ENCODE measurements around the gene ECD. TPM values are rescaled to one million over a fixed set of nuclear protein-coding genes. Genes with fewer than 3 reads are reported as not detected.

Gene ECD
- total and polyA plus RNA-seq, 10 of the 15 experiments (the other 5 are each of a cell fraction or from before 2014, with no cell fraction given): 27.3 to 61.6 (median 44.0) TPM

DNA sequence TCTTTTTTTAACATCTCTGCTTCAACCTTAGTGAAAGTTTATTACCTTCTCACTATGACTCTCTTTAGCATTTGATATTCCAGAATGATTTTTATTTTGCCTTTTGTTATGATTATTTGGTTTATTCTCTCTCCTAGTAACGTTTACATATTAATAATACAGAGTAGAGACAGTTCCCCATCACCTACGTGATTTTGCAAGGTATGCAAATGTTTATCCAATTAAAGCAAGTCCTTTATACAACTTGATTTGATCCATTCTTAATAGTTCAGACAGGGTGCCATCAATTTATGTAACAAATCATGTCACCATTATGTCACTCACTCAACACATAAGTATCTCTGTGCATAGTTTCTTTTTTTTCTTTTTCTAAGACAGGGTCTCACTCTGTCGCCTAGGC lies 26.2 kb downstream of the ECD start:
- intact Hi-C loops (cut with micrococcal nuclease; ENCODE audit: unreplicated experiment): no loop called here
- POLR2A ChIA-PET: no interaction called here

DNA sequence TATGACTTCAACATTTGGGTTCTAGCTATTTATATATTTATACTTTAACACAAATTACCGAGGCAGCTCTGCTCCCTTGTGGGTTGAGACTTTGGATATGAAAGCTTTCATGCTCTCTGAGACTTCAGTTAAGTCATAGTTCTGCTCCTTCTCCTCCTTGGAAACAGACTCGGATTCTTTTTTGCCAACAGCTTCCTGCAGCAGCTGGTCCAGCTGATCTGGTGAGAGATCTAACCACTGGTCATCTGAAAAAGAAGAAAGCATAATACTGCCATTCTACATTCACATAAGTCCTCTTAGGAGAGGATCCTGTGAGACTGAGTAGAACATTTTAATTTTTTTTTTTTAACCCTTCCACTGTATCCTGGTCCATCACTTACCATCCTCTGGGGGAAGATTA lies 28.6 kb downstream of the ECD start:
- DNase-seq (ENCODE audit: low read depth, low spot score) (no peak), ATAC-seq (no peak), FAIRE-seq (no peak)
- no peak overlapping the region for H3K9ac ChIP-seq (ENCODE audit: control insufficient read depth, insufficient read depth, low read length)
- SMC1A ChIA-PET (ENCODE audit: uncharacterized antibody, unreplicated experiment): no interaction called here
- H3K27me3 ChIP-seq (replicated peaks in 1 of 2; ENCODE audit: control insufficient read depth in 2 of 2, insufficient read depth in 2 of 2, low read length in 1 of 2): no peaks in the 10 kb centered on the region
- no peak overlapping the region for H3K4me3 ChIP-seq
- CTCF ChIA-PET: interaction anchor here (0.6 to 1.7 kb wide), 4 partner anchors 19 to 765 kb away, joined by 3 to 5 read pairs (median 4); no protein-coding TSS in a partner anchor
- POLR2A ChIA-PET: interaction anchor here (0.7 to 0.8 kb wide), 3 partner anchors 13 to 487 kb away, joined by 4 to 5 read pairs (median 4); partner anchors contain the start of genes ECD and FAM149B1
- H4K20me1 ChIP-seq (ENCODE audit: control insufficient read depth, insufficient read depth): no peaks in the 10 kb centered on the region
- H3K27ac ChIP-seq (ENCODE audit: control insufficient read depth, insufficient read depth): no peak overlapping the region
- no TSS peak for BruUV-seq (replicated peaks)
- WGBS (ENCODE audit: insufficient coverage, insufficient replicate concordance, low lambda C conversion rate, missing lambda C conversion rate): 50% methylated on average over 2 of the region's 2 CpGs
- RAD21 ChIA-PET (ENCODE audit: unreplicated experiment): interaction anchor here (1.4 to 1.5 kb wide), 2 partner anchors 20 to 43 kb away, joined by 4 to 9 read pairs; partner anchors contain the start of gene P4HA1
- in situ Hi-C loops (cut with MboI): no loop called here
- no peaks in the 10 kb centered on the region for H3K79me2 ChIP-seq (ENCODE audit: control insufficient read depth, insufficient read depth, low read length)
- peaks cover 1 to 28% of the 10 kb centered on the region in 2 experiments; a peak in 2 of 4 replicates for H3K36me3 ChIP-seq (ENCODE audit: control insufficient read depth in 2 of 2, insufficient read depth in 2 of 2, low read length in 1 of 2)
- no peak overlapping the region for H2AFZ ChIP-seq (ENCODE audit: control insufficient read depth, low read depth, low read length)
- H3K9me3 ChIP-seq (replicated peaks; ENCODE audit: control insufficient read depth, insufficient read depth, low read length): no peaks in the 10 kb centered on the region
- intact Hi-C loops (cut with micrococcal nuclease; ENCODE audit: unreplicated experiment): no loop called here
- H3K4me1 ChIP-seq (ENCODE audit: control insufficient read depth, insufficient read depth, low read length): peaks cover 4% of the 10 kb centered on the region; the same call in 1 of the 2 replicates
- H3K4me2 ChIP-seq (ENCODE audit: control insufficient read depth, insufficient read depth): no peak overlapping the region
- TF ChIP-seq BHLHE40 (IDR thresholded peaks at IDR 0.05; ENCODE audit: borderline replicate concordance in 1 of 2, low read depth in 2 of 2, low read length in 1 of 2) (no peak), STAT1 (conservative IDR thresholded peaks at IDR 0.05) (no peak), FOXM1 (IDR thresholded peaks at IDR 0.05; ENCODE audit: low read depth, low read length) (no peak), ZSCAN29 (IDR thresholded peaks at IDR 0.05) (no peak), EZH2 (IDR thresholded peaks at IDR 0.05; ENCODE audit: borderline replicate concordance, control insufficient read depth, low read depth, low read length) (no peak), ZBTB4 (CRISPR knock-in tag; IDR thresholded peaks at IDR 0.05) (no peak), PKNOX1 (IDR thresholded peaks at IDR 0.05) (no peak), MEF2A (IDR thresholded peaks at IDR 0.05; ENCODE audit: insufficient read depth, low read depth, low read length) (no peak)

More for the DNA sequence above, 26.2 kb downstream of the ECD start:
- no peak for DNase-seq (ENCODE audit: low read depth, low spot score)
- in situ Hi-C loops (cut with MboI): no loop called here
- ChIA-PET RAD21 (ENCODE audit: unreplicated experiment) (no interaction called here), SMC1A (ENCODE audit: uncharacterized antibody, unreplicated experiment) (interaction anchor here (0.7 kb wide), 1 partner anchor 54 kb away, joined by 3 read pairs; no protein-coding TSS in a partner anchor), CTCF (no interaction called here)
- WGBS (ENCODE audit: insufficient coverage, insufficient replicate concordance, low lambda C conversion rate, missing lambda C conversion rate): 69% methylated on average over 3 of the region's 3 CpGs
- peaks cover 4% of the 10 kb centered on the region; the same call in 1 of the 2 replicates for H3K4me1 ChIP-seq (ENCODE audit: control insufficient read depth, insufficient read depth, low read length)
- no peak overlapping the region for H3K4me3 ChIP-seq
- BruUV-seq (replicated peaks): no TSS peak
- no peaks in the 10 kb centered on the region for H3K9me3 ChIP-seq (replicated peaks; ENCODE audit: control insufficient read depth, insufficient read depth, low read length)
- no peaks in the 10 kb centered on the region for H3K79me2 ChIP-seq (ENCODE audit: control insufficient read depth, insufficient read depth, low read length)
- no peak overlapping the region for H3K4me2 ChIP-seq (ENCODE audit: control insufficient read depth, insufficient read depth)
- no peak overlapping the region for H2AFZ ChIP-seq (ENCODE audit: control insufficient read depth, low read depth, low read length)
- FAIRE-seq: no peak
- TF ChIP-seq, protein P1, sequence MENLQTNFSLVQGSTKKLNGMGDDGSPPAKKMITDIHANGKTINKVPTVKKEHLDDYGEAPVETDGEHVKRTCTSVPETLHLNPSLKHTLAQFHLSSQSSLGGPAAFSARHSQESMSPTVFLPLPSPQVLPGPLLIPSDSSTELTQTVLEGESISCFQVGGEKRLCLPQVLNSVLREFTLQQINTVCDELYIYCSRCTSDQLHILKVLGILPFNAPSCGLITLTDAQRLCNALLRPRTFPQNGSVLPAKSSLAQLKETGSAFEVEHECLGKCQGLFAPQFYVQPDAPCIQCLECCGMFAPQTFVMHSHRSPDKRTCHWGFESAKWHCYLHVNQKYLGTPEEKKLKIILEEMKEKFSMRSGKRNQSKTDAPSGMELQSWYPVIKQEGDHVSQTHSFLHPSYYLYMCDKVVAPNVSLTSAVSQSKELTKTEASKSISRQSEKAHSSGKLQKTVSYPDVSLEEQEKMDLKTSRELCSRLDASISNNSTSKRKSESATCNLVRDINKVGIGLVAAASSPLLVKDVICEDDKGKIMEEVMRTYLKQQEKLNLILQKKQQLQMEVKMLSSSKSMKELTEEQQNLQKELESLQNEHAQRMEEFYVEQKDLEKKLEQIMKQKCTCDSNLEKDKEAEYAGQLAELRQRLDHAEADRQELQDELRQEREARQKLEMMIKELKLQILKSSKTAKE (IDR thresholded peaks at IDR 0.05; ENCODE audit: low read depth, poor library complexity, severe bottlenecking): no peak
- H3K27ac ChIP-seq (ENCODE audit: control insufficient read depth, insufficient read depth): no peak overlapping the region
- H3K9ac ChIP-seq (ENCODE audit: control insufficient read depth, insufficient read depth, low read length): no peak overlapping the region
- ATAC-seq: no peak
- H4K20me1 ChIP-seq (ENCODE audit: control insufficient read depth, insufficient read depth): no peaks in the 10 kb centered on the region
- peaks cover 1 to 28% of the 10 kb centered on the region in 2 experiments; a peak in 2 of 4 replicates for H3K36me3 ChIP-seq (ENCODE audit: control insufficient read depth in 2 of 2, insufficient read depth in 2 of 2, low read length in 1 of 2)
- H3K27me3 ChIP-seq (replicated peaks in 1 of 2; ENCODE audit: control insufficient read depth in 2 of 2, insufficient read depth in 2 of 2, low read length in 1 of 2): no peaks in the 10 kb centered on the region
